GM08714 (cell line): ENCODE data around the gene GPR161.
"Not testable (repeated sequence)": the region's sequence is repeated elsewhere in the genome, so short reads cannot be mapped to it uniquely, and the experiment has no call there.

ENCODE experiments used
- H3K4me3 ChIP-seq: fragments of 200-500 bp; sonication (Bioruptor generic); 2 replicates; pipeline ENCODE4 v1.5.1; 2014; ENCODE audit warnings: mild to moderate bottlenecking, low read length, inconsistent platforms
- ZNF274 ChIP-seq: IDR thresholded peaks from 2 replicates; pipeline ENCODE4 v1.6.1; 2012; ENCODE audit warnings: mild to moderate bottlenecking, low read depth, low read length

GPR161 gene

GRCh38 chr1:168079761-168080160, 57.0 kb downstream of the GPR161 start:
- TF ChIP-seq ZNF274: no peak
- no peak overlapping the region for H3K4me3 ChIP-seq

GRCh38 chr1:168069384-168069783, 67.3 kb downstream of the GPR161 start:
- no peak overlapping the region for H3K4me3 ChIP-seq
- TF ChIP-seq ZNF274: no peak

- TF ChIP-seq ZNF274: no peak
- H3K4me3 ChIP-seq: no peak overlapping the region
These were observed 71.2 kb downstream of the GPR161 start for GRCh38 chr1:168065506-168065905.

GRCh38 chr1:168064216-168064615, 72.5 kb downstream of the GPR161 start:
- TF ChIP-seq ZNF274: no peak
- H3K4me3 ChIP-seq: no peak overlapping the region

GRCh38 chr1:168057921-168058320, 78.8 kb downstream of the GPR161 start:
- H3K4me3 ChIP-seq: no peak overlapping the region
- no peak for TF ChIP-seq ZNF274

- no peak overlapping the region for H3K4me3 ChIP-seq
- TF ChIP-seq ZNF274: no peak
These were observed 79.4 kb downstream of the GPR161 start for GRCh38 chr1:168057355-168057754.

- H3K4me3 ChIP-seq: not testable (repeated sequence)
These were observed 80.6 kb downstream of the GPR161 start for GRCh38 chr1:168056152-168056551.

- no peak overlapping the region for H3K4me3 ChIP-seq
- TF ChIP-seq ZNF274: no peak
These were observed 82.6 kb downstream of the GPR161 start for GRCh38 chr1:168054117-168054516.

- H3K4me3 ChIP-seq: no peak overlapping the region
- TF ChIP-seq ZNF274: no peak
These were observed 83.0 kb downstream of the GPR161 start for GRCh38 chr1:168053681-168054080.

GRCh38 chr1:168050880-168051279, 85.8 kb downstream of the GPR161 start:
- TF ChIP-seq ZNF274: no peak
- no peak overlapping the region for H3K4me3 ChIP-seq

- H3K4me3 ChIP-seq: no peak overlapping the region
- no peak for TF ChIP-seq ZNF274
These were observed 86.4 kb downstream of the GPR161 start for GRCh38 chr1:168050307-168050706.

GRCh38 chr1:168045311-168045710, 91.4 kb downstream of the GPR161 start:
- TF ChIP-seq ZNF274: no peak
- no peak overlapping the region for H3K4me3 ChIP-seq

- TF ChIP-seq ZNF274: no peak
- H3K4me3 ChIP-seq: no peak overlapping the region
These were observed 94.4 kb downstream of the GPR161 start for GRCh38 chr1:168042362-168042761.

GRCh38 chr1:168035345-168035744, 101.4 kb downstream of the GPR161 start:
- no peak overlapping the region for H3K4me3 ChIP-seq
- TF ChIP-seq ZNF274: no peak

- H3K4me3 ChIP-seq: no peak overlapping the region
- no peak for TF ChIP-seq ZNF274
These were observed 104.7 kb downstream of the GPR161 start for GRCh38 chr1:168032029-168032428.

- no peak overlapping the region for H3K4me3 ChIP-seq
- TF ChIP-seq ZNF274: no peak
These were observed 105.1 kb downstream of the GPR161 start for GRCh38 chr1:168031627-168032026.

GRCh38 chr1:168031198-168031597, 105.5 kb downstream of the GPR161 start:
- TF ChIP-seq ZNF274: no peak
- no peak overlapping the region for H3K4me3 ChIP-seq
